IPS-18a (cell line): ENCODE results near the gene STX11.

Experiments
- H3K27ac ChIP-seq: one replicate; pipeline ENCODE4 v1.5.1; 2013; ENCODE audit warnings: low read length
- H3K27me3 ChIP-seq: one replicate; pipeline ENCODE4 v1.6.1; 2013; ENCODE audit warnings: mild to moderate bottlenecking, low read length; ENCODE audit not compliant: control insufficient read depth, insufficient read depth
- H3K36me3 ChIP-seq: one replicate; pipeline ENCODE4 v1.6.1; 2013; ENCODE audit warnings: low read depth, low read length; ENCODE audit not compliant: control insufficient read depth
- H3K4me1 ChIP-seq: one replicate; pipeline ENCODE4 v1.6.1; 2013; ENCODE audit warnings: low read depth, low read length; ENCODE audit not compliant: control insufficient read depth
- H3K4me3 ChIP-seq: one replicate; pipeline ENCODE4 v1.5.1; 2013; ENCODE audit warnings: low read length
- H3K9ac ChIP-seq: one replicate; pipeline ENCODE4 v1.6.1; 2013; ENCODE audit warnings: mild to moderate bottlenecking, low read length, moderate library complexity
- H3K9me3 ChIP-seq: one replicate; pipeline ENCODE4 v1.6.1; 2013; ENCODE audit warnings: low read depth, low read length; ENCODE audit not compliant: control insufficient read depth

STX11 gene

DNA sequence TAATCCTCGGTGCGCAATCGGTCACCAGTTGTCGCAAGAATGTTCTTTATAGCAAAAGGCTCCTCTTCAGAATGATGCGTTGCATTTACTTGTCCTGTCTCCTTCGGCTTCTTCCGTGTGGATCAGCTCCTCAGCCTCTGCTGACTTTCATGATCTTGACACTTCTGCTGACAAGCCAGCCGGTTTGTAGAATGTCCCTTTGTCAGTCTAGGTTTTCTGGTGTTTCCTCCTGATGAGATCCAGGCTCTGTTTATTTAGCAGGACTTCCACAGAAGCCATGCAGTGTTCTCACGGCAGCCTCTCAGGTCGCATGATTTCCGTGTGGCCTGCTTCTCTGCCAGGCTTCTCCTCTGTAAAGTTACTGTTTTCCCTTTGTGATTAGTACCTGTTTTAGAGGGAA lies 66.9 kb downstream of the STX11 start:
- peaks cover 9% of the 10 kb centered on the region for H3K4me1 ChIP-seq
- H3K9ac ChIP-seq, result peak overlapping the region; percentile 72
- H3K27me3 ChIP-seq, result no peaks in the 10 kb centered on the region
- peak overlapping the region; percentile 81 for H3K4me3 ChIP-seq
- no peaks in the 10 kb centered on the region for H3K36me3 ChIP-seq
- H3K27ac ChIP-seq, result no peak overlapping the region
- H3K9me3 ChIP-seq, result no peaks in the 10 kb centered on the region

DNA sequence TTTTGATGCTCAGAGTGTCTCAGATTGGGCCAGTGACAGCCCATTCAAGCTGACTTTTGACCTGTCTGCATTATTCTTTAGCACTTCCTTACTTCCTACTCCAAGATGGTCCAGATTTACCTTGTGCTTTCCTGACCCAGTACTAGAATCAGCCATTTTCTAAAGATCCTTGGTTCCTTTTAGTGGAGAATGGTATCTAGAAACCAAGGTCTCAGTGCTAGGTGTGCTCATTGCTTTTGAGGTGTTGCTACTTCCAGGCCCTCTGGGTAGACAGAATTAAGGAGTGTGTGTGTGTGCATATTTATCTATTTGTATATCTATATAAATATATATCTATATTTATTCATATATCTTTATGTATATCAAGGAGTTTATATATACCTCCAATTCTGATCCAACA lies 67.5 kb downstream of the STX11 start:
- Histone ChIP-seq H3K9ac (no peak overlapping the region), H3K27me3 (no peaks in the 10 kb centered on the region), H3K9me3 (no peaks in the 10 kb centered on the region), H3K4me1 (peaks cover 9% of the 10 kb centered on the region), H3K36me3 (no peaks in the 10 kb centered on the region), H3K4me3 (no peak overlapping the region), H3K27ac (no peak overlapping the region)

DNA sequence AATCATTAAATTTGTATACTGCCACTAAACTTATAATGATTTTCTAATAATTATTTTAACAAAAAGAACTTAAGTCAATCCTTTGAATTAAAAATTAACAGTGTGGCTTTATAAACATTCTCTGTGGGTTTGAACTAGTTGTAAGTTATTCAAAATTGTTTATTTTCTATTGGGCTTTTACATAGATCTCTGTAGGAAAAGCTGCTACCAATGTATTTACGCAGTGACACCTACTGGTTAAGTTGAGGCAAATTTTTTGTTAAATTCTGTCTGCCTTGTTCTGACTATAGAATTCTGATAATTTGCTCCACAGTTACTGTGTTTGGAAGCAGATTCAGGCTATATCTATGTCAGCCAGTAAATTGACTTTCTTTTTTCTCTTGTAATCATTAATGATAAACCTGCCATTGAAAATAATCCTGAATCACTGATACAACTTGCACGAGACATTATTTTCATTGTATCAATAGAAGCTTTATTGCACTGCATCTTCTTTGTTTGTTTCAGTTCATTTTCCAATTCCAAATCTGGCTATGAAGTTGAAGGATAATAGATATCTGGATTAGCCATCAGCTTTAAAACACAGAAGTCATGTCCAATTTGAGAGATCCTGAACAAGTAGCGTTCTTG lies 68.9 kb downstream of the STX11 start:
- Histone ChIP-seq H3K27ac (no peak overlapping the region), H3K27me3 (no peaks in the 10 kb centered on the region), H3K4me3 (no peak overlapping the region), H3K9me3 (no peaks in the 10 kb centered on the region), H3K36me3 (no peaks in the 10 kb centered on the region), H3K9ac (no peak overlapping the region), H3K4me1 (peaks cover 9% of the 10 kb centered on the region)

DNA sequence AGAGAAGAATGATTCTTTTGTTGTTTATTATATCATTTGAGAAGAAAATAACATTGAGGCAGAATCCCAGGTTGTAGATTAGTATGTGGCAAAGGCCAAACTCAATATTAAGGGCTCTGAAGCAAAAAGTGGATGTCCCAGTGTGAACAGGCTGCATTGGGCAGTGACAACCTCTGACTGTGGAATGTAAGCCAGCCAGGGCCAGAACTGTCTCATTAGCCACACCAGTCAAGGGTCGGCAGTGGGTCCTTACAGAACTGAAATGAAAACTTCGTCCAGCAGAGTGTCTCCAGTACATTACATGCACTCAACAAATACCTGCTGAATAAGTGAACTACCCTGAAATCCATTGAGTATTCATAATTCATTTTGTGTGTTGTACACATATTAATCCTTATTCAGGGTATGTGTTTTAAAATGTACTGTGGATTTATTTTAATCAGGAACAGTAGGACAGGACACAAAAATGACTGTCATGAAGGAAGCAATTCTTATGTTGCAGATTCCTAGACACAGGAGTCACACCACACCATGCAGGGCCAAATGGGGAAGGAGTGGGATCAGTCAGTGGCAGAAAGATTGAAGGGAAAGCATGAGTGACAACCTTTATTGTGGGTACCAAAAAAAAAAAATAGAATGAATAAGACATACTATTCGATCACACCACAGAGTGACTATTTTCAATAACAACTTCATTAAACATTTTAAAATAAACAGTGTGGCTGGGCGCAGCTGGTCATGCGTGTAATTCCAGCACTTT lies 69.9 kb downstream of the STX11 start:
- Histone ChIP-seq H3K4me3 (no peak overlapping the region), H3K9ac (no peak overlapping the region)

DNA sequence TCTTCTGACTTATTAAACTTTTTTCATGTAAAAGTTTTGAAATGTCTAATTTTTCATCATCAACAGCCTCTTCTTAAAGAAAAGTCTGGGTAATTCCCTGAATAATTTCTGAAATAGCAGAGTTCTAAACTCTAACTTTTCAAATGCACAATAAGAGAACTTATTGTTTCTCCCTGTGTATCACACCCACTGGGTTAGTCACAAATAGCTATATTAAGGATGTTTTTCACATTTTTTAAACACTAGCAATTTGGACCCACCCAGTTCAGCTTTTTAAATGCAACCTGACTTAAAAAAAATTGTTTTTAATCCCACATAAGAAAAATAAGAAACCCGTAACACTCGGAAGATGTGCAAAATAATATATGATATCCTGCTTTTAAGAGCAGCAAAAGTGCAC lies 73.4 kb downstream of the STX11 start:
- H3K9me3 ChIP-seq, result no peaks in the 10 kb centered on the region
- H3K9ac ChIP-seq, result no peak overlapping the region
- H3K27me3 ChIP-seq, result no peaks in the 10 kb centered on the region
- H3K4me3 ChIP-seq, result no peak overlapping the region
- no peaks in the 10 kb centered on the region for H3K4me1 ChIP-seq
- no peaks in the 10 kb centered on the region for H3K36me3 ChIP-seq
- H3K27ac ChIP-seq, result no peak overlapping the region

More for the DNA sequence above, 69.9 kb downstream of the STX11 start:
- Histone ChIP-seq H3K4me1 (peaks cover 9% of the 10 kb centered on the region), H3K9me3 (no peaks in the 10 kb centered on the region), H3K36me3 (no peaks in the 10 kb centered on the region), H3K27me3 (no peaks in the 10 kb centered on the region), H3K27ac (no peak overlapping the region)

DNA sequence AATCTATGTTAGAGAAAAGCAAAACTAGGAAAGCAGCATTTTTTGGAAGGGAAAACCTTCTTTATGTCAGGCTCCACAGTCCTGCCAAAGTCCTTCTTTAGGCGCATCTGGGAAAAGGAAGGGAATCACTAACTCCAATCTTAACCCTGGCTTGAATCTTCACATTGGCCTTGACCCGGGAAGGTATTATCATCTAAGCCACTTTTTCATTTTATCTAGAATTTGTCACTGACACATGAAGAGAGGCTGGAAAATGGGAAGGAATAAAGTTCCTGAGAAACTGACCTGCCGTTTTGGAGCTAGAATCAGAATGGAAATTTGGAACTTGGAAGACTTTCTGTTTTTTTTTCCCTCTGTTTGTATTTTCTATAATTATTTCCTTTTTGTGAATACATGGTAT lies 81.4 kb downstream of the STX11 start:
- Histone ChIP-seq H3K27me3 (no peaks in the 10 kb centered on the region), H3K27ac (no peak overlapping the region), H3K36me3 (no peaks in the 10 kb centered on the region), H3K4me1 (peaks cover 13% of the 10 kb centered on the region), H3K9ac (no peak overlapping the region), H3K9me3 (peaks cover 4% of the 10 kb centered on the region), H3K4me3 (no peak overlapping the region)

DNA sequence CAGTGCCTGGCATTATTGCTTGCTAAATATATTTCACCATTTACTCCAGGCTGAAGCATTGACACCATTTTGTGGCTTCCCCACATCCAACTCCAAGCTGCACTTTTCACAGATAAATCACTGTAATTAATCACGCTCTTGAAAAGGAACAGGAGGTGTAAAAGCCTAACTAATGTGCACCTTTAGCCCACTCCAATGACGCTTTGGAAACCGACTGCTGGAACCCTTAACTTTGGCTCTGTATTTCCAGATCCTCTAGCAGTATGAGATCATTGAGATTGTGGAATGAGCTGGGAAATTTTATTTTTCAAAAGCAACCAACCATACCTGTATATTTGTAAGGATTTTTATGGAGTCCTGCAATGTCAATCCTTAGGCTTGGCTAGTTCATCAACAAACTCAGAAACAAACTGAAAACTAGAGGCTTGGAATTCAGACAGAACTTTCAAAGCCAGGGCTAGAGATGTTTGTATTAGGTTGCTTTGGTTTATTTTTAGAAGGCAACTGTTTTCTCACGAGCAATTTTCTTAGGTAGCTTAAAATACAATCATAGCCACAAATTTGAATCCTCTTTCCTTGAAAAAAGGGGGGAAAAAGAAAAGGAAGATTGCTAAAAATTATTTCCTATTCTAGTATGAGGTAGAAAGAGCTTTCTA lies 82.0 kb downstream of the STX11 start:
- Histone ChIP-seq H3K9ac (no peak overlapping the region), H3K4me3 (no peak overlapping the region), H3K27ac (no peak overlapping the region), H3K9me3 (peaks cover 4% of the 10 kb centered on the region), H3K4me1 (peaks cover 13% of the 10 kb centered on the region), H3K36me3 (no peaks in the 10 kb centered on the region), H3K27me3 (no peaks in the 10 kb centered on the region)

DNA sequence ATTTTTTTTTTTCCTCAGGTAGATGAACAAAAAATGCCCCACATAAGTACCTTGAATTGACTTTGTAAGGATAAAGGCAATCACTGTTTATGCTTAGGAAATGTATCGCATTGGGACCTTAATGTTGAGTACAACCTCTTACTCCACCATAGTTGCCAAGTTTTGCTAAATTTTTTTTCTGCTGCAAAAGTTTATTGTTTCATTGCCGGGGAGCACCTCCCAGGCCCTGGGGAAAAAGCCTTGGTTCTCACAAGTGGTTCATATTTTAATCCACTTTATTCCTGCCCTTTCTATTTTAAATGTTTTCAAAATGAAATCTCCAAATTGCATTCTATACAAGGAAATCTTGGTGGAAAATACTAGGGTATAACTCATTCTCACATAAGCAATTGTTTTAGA lies 82.5 kb downstream of the STX11 start:
- no peak overlapping the region for H3K9ac ChIP-seq
- no peak overlapping the region for H3K4me3 ChIP-seq
- H3K27me3 ChIP-seq, result no peaks in the 10 kb centered on the region
- H3K9me3 ChIP-seq, result peaks cover 4% of the 10 kb centered on the region
- peaks cover 13% of the 10 kb centered on the region for H3K4me1 ChIP-seq
- no peaks in the 10 kb centered on the region for H3K36me3 ChIP-seq
- H3K27ac ChIP-seq, result no peak overlapping the region

DNA sequence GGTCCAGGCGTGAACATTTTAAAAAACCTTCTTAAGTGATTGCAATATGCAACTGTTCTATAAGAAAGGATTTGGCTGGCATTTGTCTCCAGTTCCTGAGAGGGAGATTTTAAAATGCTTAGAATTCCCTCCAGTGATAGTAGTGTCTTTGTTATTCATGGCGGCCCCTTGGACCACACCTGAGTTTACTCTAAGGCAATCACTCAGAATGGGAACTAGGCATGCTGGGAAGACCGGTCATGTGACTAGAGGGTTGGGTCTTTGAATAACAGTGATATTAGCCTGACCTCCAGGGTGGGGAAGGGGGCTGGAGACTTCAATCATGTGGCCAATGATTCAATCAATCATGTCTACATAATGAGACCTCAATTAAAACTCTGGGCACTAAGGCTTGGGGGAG lies 84.1 kb downstream of the STX11 start:
- Histone ChIP-seq H3K27ac (no peak overlapping the region), H3K4me1 (peaks cover 13% of the 10 kb centered on the region), H3K27me3 (no peaks in the 10 kb centered on the region)

DNA sequence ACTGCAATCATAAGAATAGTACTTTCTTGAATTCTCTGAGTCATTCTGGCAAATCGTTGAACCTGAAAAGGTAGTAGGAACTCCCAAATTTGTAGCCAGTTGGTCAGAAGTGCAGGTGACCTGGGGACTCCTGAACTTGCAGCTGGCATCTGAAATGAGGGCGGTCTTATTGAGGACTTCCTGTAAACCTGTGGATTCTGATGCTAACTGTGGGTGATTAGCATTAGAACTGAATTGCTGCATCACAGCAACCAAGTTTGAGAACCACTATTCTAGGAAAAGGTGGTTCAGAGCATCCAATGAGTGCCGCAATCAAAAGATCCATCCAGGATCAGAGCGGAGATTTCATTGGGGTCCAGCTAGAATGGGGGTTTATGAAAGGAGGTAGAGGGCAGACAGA lies 84.6 kb downstream of the STX11 start:
- H3K27me3 ChIP-seq, result no peaks in the 10 kb centered on the region
- no peak overlapping the region for H3K4me3 ChIP-seq
- no peak overlapping the region for H3K9ac ChIP-seq
- no peaks in the 10 kb centered on the region for H3K36me3 ChIP-seq
- peaks cover 4% of the 10 kb centered on the region for H3K9me3 ChIP-seq
- no peak overlapping the region for H3K27ac ChIP-seq
- peaks cover 13% of the 10 kb centered on the region for H3K4me1 ChIP-seq

More for the DNA sequence above, 84.1 kb downstream of the STX11 start:
- Histone ChIP-seq H3K9ac (no peak overlapping the region), H3K4me3 (no peak overlapping the region), H3K9me3 (peaks cover 4% of the 10 kb centered on the region), H3K36me3 (no peaks in the 10 kb centered on the region)
